ENCODE measurements around the gene GTF2I. TPM values are rescaled to one million over a fixed set of nuclear protein-coding genes. Genes with fewer than 3 reads are reported as not detected.
A peak's percentile ranks its signal among the peaks of the same experiment; 100 is the strongest.
"Not testable (repeated sequence)": the region's sequence is repeated elsewhere in the genome, so short reads cannot be mapped to it uniquely, and the experiment has no call there.

Gene GTF2I
- total RNA-seq, 4 donors from 2014 or later: 139 to 194 (median 168) TPM

GRCh38 chr7:74766991-74767390 is 109.5 kb downstream of the GTF2I start:
- not testable (repeated sequence) for DNase-seq (ENCODE audit: low spot score in 2 of 2); H3K4me1 ChIP-seq
- WGBS, 2 donors: 80% methylated on average over 5 of the region's 10 CpGs; no CpG with 5 or more reads in 1 of the 2 donors

DNA sequence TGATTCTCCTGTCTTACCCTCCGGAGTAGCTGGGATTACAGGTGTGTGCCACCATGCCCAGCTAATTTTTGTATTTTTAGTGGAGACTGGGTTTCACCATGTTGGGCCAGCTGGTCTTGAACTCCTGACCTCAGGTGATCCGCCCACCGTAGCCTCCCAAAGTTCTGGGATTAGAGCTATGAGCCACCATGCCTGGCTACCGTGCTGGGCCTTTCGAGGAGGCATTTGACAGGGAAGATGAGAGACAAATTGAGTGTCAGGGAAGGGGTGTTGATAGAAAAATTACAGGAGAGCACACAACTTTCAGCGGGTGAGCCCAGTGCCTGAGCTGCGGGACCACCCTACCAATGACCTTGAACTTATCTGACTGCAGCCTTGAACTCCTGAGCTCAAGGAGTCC is 112.5 kb downstream of the GTF2I start:
- not testable (repeated sequence) for H3K27me3 ChIP-seq; H3K4me1 ChIP-seq; DNase-seq (ENCODE audit: low spot score in 2 of 2); H3K27ac ChIP-seq; H3K9me3 ChIP-seq; H3K4me3 ChIP-seq; H3K36me3 ChIP-seq
- 90 to 94% methylated on average over 3 to 4 of the region's 7 CpGs for WGBS, 2 donors

More at GRCh38 chr7:74766991-74767390, 109.5 kb downstream of the GTF2I start:
- not testable (repeated sequence) for H3K27ac ChIP-seq, H3K9me3 ChIP-seq, H3K36me3 ChIP-seq, H3K27me3 ChIP-seq, H3K4me3 ChIP-seq

- H3K4me1 ChIP-seq; H3K27me3 ChIP-seq; DNase-seq (ENCODE audit: low spot score in 2 of 2); H3K4me3 ChIP-seq; H3K27ac ChIP-seq; H3K36me3 ChIP-seq; H3K9me3 ChIP-seq: not testable (repeated sequence)
- 68 to 100% methylated on average over 1 to 2 of the region's 6 CpGs for WGBS, 2 donors
Observed at GRCh38 chr7:74772093-74772492, 114.6 kb downstream of the GTF2I start.

DNA sequence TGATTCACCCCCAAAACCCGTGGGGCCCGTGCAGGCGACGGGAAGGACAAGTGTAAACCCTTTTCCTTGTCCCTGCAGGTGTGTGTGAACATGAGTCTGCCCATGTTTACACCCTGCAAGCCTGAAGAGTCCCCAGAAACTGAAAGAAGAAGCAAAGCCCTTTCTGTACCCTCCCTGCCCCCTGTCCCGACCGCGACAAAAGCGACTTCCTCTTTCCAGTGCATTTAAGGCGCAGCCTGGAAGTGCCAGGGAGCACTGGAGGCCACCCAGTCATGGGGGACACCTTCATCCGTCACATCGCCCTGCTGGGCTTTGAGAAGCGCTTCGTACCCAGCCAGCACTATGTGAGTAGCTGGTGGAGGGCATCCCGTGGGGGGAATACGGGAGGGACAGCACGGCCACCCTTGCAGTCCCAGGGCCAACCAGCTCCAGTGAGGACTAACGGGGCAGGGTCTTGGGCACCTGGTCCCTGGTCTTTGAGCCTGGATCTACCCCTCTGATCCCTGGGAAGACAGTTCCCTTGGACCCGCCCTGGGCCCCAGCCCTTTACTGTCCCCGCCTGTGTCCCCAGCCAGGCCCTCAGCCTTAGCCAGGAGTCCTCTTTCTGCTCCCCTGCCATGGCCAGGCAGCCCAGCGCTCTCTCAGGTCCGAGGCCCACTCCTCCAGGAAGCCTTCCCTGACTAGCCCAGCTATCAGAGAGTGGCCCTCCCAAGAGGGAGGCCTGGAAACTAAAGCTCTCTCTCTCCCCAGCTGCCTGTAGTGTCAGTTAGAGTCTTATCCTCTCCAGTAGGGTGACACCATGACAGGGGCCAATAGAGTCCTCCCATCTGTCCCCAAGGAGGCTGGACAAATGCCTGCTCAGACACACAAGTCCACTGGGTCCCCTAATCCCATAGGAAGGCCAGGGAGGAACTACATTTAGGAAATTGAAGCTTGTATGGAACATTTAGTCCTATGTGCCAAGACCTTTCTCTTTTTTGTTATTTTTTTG is 116.5 kb downstream of the GTF2I start, which contains the start of gene NCF1:
Gene NCF1 (plus strand): TSS at position 252 of the 991 bp plus-strand sequence. CDS start 21 bp downstream, at position 273.
- no CpG with 5 or more reads among the region's 21 CpGs for WGBS, 2 donors

DNA sequence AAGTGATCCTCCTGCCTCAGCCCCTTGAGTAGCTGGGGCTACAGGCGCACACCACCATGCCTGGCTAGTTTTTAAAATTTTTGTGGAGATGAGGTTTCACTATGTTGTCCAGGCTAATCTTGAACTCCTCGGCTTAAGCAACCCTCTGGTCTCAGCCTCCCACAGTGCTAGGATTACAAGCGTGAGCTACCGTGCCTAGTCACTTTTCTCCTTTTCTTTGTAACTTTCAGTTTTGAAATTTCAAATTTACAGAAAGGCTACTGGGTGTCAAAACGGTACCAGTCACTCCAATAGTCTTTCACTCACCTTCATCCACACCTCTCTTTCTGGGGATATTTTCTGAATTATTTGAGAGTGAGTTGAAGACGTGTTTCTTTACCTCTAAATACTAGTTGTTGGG is 117.6 kb downstream of the GTF2I start:
- H3K9me3 ChIP-seq; H3K36me3 ChIP-seq; DNase-seq (ENCODE audit: low spot score in 2 of 2); H3K4me1 ChIP-seq; H3K4me3 ChIP-seq; H3K27ac ChIP-seq; H3K27me3 ChIP-seq: not testable (repeated sequence)
- no CpG with 5 or more reads among the region's 6 CpGs for WGBS, 2 donors

More for the DNA sequence above, 116.5 kb downstream of the GTF2I start, which contains the start of gene NCF1:
- DNase-seq (ENCODE audit: low spot score in 2 of 2); H3K4me1 ChIP-seq; H3K27ac ChIP-seq; H3K9me3 ChIP-seq; H3K36me3 ChIP-seq; H3K27me3 ChIP-seq; H3K4me3 ChIP-seq: not testable (repeated sequence)

GRCh38 chr7:74779053-74779452 is 121.5 kb downstream of the GTF2I start:
- not testable (repeated sequence) for H3K27me3 ChIP-seq; H3K9me3 ChIP-seq; H3K27ac ChIP-seq; H3K36me3 ChIP-seq; H3K4me3 ChIP-seq; DNase-seq (ENCODE audit: low spot score in 2 of 2); H3K4me1 ChIP-seq
- WGBS, 2 donors: no CpG with 5 or more reads among the region's 17 CpGs

DNA sequence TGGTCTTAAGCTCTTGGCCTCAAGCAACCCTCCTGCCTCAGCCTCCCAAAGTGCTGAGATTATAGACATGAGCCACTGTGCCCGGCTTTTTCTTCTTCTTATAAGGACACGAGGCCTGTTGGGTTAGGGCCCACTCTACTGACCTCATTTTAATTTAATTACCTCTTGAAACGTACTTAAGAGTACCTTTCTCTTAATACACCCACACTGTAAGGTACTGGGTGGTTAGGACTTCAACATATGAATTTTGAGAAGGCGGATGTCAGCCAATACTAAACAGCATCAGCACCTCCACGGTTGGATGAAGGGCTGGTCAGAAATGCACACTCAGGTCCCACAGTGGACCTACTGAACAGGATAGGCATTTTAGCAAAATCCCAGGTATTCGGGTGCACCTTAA is 124.2 kb downstream of the GTF2I start:
- H3K27me3 ChIP-seq; DNase-seq (ENCODE audit: low spot score in 2 of 2); H3K9me3 ChIP-seq; H3K4me1 ChIP-seq; H3K4me3 ChIP-seq; H3K36me3 ChIP-seq; H3K27ac ChIP-seq: not testable (repeated sequence)
- WGBS, 2 donors: 71 to 79% methylated on average over 3 of the region's 6 CpGs

- not testable (repeated sequence) for H3K36me3 ChIP-seq; H3K27ac ChIP-seq; DNase-seq (ENCODE audit: low spot score in 2 of 2); H3K27me3 ChIP-seq; H3K9me3 ChIP-seq; H3K4me3 ChIP-seq; H3K4me1 ChIP-seq
- WGBS, 2 donors: 69 to 79% methylated on average over 3 to 5 of the region's 5 CpGs
Observed at GRCh38 chr7:74783595-74783994, 126.1 kb downstream of the GTF2I start.

DNA sequence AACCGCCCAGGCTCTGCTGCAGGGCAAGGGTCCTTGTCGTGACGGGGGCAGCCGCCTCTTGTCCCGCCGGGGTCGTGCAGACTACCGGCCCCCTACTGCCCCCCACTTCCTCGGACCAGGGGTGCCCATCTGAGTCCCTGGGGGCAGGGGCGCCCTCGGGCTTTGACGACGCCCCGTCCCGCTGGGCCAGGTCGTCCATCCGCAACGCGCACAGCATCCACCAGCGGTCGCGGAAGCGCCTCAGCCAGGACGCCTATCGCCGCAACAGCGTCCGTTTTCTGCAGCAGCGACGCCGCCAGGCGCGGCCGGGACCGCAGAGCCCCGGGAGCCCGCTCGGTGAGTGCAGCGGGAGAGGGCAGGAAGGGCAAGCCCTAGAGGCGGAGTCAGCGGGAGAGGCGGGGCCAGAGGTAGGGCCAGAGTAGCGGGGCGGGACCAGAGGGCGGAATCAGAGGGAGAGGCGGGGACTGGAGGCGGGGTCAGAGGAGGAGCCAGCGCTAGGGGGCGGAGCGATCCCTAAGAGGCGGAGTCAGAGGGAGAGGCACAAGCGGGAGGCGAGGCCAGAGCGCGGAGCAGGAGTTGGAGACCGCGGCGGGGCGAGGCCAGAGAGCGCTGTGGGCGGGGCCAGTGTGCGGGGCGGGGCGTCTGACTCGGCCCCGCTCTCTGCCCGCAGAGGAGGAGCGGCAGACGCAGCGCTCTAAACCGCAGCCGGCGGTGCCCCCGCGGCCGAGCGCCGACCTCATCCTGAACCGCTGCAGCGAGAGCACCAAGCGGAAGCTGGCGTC is 131.0 kb downstream of the GTF2I start:
- peak; percentile 94 to 97 for DNase-seq (ENCODE audit: low spot score in 2 of 2)
- H3K4me3 ChIP-seq: peak overlapping the region in 2 of 4 donors; percentile 31 to 47
- not testable (repeated sequence) for H3K4me1 ChIP-seq, H3K27me3 ChIP-seq, H3K9me3 ChIP-seq, H3K27ac ChIP-seq, H3K36me3 ChIP-seq
- WGBS, 2 donors: 0 to 1% methylated on average over 6 to 18 of the region's 82 CpGs

DNA sequence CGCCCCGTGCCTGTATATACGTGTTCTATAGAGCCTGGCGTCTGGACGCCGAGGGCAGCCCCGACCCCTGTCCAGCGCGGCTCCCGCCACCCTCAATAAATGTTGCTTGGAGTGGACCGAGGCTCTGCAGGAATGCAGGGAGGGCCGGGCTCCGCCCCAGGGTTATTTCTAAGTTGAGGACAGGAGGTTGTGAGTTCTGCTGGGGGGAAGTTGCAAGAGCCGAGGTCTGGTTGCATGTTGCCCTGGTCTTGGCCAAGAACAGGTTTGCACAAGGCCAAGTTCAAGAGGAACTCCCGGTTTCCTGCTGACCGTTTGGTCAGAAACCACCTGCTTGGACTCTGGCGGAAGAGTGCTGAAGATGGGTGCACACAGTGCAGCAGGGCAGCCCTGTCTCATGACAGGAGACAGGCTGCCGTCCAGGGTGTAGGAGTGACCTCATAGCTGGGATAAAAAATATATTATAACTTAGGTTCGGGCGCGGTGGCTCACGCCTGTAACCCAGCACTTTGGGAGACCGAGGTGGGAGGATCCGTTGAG is 131.8 kb downstream of the GTF2I start:
- H3K36me3 ChIP-seq; H3K27ac ChIP-seq; DNase-seq (ENCODE audit: low spot score in 2 of 2); H3K4me1 ChIP-seq; H3K4me3 ChIP-seq; H3K9me3 ChIP-seq; H3K27me3 ChIP-seq: not testable (repeated sequence)
- WGBS, 2 donors: no CpG with 5 or more reads among the region's 24 CpGs

- not testable (repeated sequence) for H3K4me1 ChIP-seq; DNase-seq (ENCODE audit: low spot score in 2 of 2); H3K9me3 ChIP-seq; H3K27me3 ChIP-seq; H3K36me3 ChIP-seq; H3K4me3 ChIP-seq; H3K27ac ChIP-seq
- WGBS, 2 donors: 93% methylated on average over 5 of the region's 27 CpGs; no CpG with 5 or more reads in 1 of the 2 donors
Observed at GRCh38 chr7:74797848-74798622, 140.5 kb downstream of the GTF2I start.

- H3K36me3 ChIP-seq; H3K4me1 ChIP-seq; H3K27me3 ChIP-seq; H3K4me3 ChIP-seq; H3K9me3 ChIP-seq; DNase-seq (ENCODE audit: low spot score in 2 of 2); H3K27ac ChIP-seq: not testable (repeated sequence)
- 88 to 89% methylated on average over 1 of the region's 4 CpGs for WGBS, 2 donors
Observed at GRCh38 chr7:74798644-74799043, 141.1 kb downstream of the GTF2I start.
